ENCODE measurements around the gene SMIM38. TPM values are rescaled to one million over a fixed set of nuclear protein-coding genes. Genes with fewer than 3 reads are reported as not detected.

Gene SMIM38
- total and polyA plus RNA-seq, 7 donors = 0.03 to 0.54 (median 0.10) TPM; not detected in 1

- no peak overlapping the region for H3K4me3 ChIP-seq
- 36 to 41% (median 41%) methylated on average over 29 to 32 of the region's 32 CpGs for WGBS, 3 donors
- ATAC-seq = no peak
- no peaks in the 10 kb centered on the region for H3K9me3 ChIP-seq
- H3K27ac ChIP-seq = no peak overlapping the region
- TF ChIP-seq CTCF (IDR thresholded peaks at IDR 0.05) = no peak
- H3K36me3 ChIP-seq (ENCODE audit: insufficient read depth in 1 of 2, low read depth in 1 of 2) = no peaks in the 10 kb centered on the region
- DNase-seq = no peak
- intact Hi-C loops (cut with DNase I) = no loop called here
- H3K4me1 ChIP-seq = no peaks in the 10 kb centered on the region
- peaks cover 0 to 41% (median 2%) of the 10 kb centered on the region in 3 donors for H3K27me3 ChIP-seq (ENCODE audit: insufficient read depth in 3 of 3, low read length in 2 of 3)
Observed at GRCh38 chr11:69200331-69201065, 44.8 kb downstream of the SMIM38 start.

GRCh38 chr11:69201066-69201365 lies 45.3 kb downstream of the SMIM38 start:
- H3K27me3 ChIP-seq (ENCODE audit: insufficient read depth in 3 of 3, low read length in 2 of 3) = peaks cover 0 to 41% (median 2%) of the 10 kb centered on the region in 3 donors
- no peaks in the 10 kb centered on the region for H3K9me3 ChIP-seq
- H3K4me3 ChIP-seq = no peak overlapping the region
- DNase-seq (no peak), ATAC-seq (no peak)
- WGBS, 3 donors = 87 to 95% (median 93%) methylated on average over 4 of the region's 4 CpGs
- intact Hi-C loops (cut with DNase I) = no loop called here
- H3K4me1 ChIP-seq = no peaks in the 10 kb centered on the region
- H3K36me3 ChIP-seq (ENCODE audit: insufficient read depth in 1 of 2, low read depth in 1 of 2) = no peaks in the 10 kb centered on the region
- H3K27ac ChIP-seq = no peak overlapping the region
- TF ChIP-seq CTCF (IDR thresholded peaks at IDR 0.05) = no peak

GRCh38 chr11:69201764-69202370 lies 46.1 kb downstream of the SMIM38 start:
- no peak for ATAC-seq
- H3K9me3 ChIP-seq = no peaks in the 10 kb centered on the region
- H3K4me3 ChIP-seq = no peak overlapping the region
- H3K27me3 ChIP-seq (ENCODE audit: insufficient read depth in 3 of 3, low read length in 2 of 3) = peaks cover 0 to 41% (median 2%) of the 10 kb centered on the region in 3 donors
- H3K4me1 ChIP-seq = no peaks in the 10 kb centered on the region
- H3K36me3 ChIP-seq (ENCODE audit: insufficient read depth in 1 of 2, low read depth in 1 of 2) = no peaks in the 10 kb centered on the region
- H3K27ac ChIP-seq = no peak overlapping the region
- DNase-seq = no peak
- no peak for TF ChIP-seq CTCF (IDR thresholded peaks at IDR 0.05)
- intact Hi-C loops (cut with DNase I) = no loop called here
- WGBS, 3 donors = 85 to 96% (median 89%) methylated on average over 6 to 7 of the region's 7 CpGs

GRCh38 chr11:69202511-69203221 lies 46.9 kb downstream of the SMIM38 start:
- ATAC-seq (no peak), DNase-seq (no peak)
- Histone ChIP-seq H3K4me1 (no peaks in the 10 kb centered on the region), H3K4me3 (no peak overlapping the region), H3K27me3 (ENCODE audit: insufficient read depth in 3 of 3, low read length in 2 of 3) (peaks cover 0 to 41% (median 2%) of the 10 kb centered on the region in 3 donors), H3K9me3 (no peaks in the 10 kb centered on the region), H3K36me3 (ENCODE audit: insufficient read depth in 1 of 2, low read depth in 1 of 2) (no peaks in the 10 kb centered on the region), H3K27ac (no peak overlapping the region)
- intact Hi-C loops (cut with DNase I) = no loop called here
- WGBS, 3 donors = 86 to 90% (median 87%) methylated on average over 25 of the region's 25 CpGs
- TF ChIP-seq CTCF (IDR thresholded peaks at IDR 0.05) = no peak
